Lower lobe of right lung (tissue), 2 donors: ENCODE results near the gene ANKDD1B. TPM values are rescaled to one million over a fixed set of nuclear protein-coding genes. Genes with fewer than 3 reads are reported as not detected.

Experiments
- ATAC-seq, 2 donors: fragments of 200-7000 bp; cut with Tn5 transposase; one replicate each; pipeline ENCODE4 v1.9.1; 2020 to 2022; ENCODE audit warnings: mild to moderate bottlenecking in 2 of 2, moderate library complexity in 2 of 2
- DNase-seq: peaks from one replicate; pipeline ENCODE4 v3.0.0-alpha.2; 2020
- H3K27ac ChIP-seq: fragments of 200-600 bp; one replicate; pipeline ENCODE4 v1.8.0; 2022
- H3K27me3 ChIP-seq: fragments of 200-600 bp; one replicate; pipeline ENCODE4 v1.8.0; 2022; ENCODE audit warnings: low read depth
- H3K36me3 ChIP-seq: fragments of 200-600 bp; one replicate; pipeline ENCODE4 v1.8.0; 2022; ENCODE audit warnings: mild to moderate bottlenecking
- H3K4me1 ChIP-seq: fragments of 200-600 bp; one replicate; pipeline ENCODE4 v1.8.0; 2022
- H3K4me3 ChIP-seq: fragments of 200-600 bp; one replicate; pipeline ENCODE4 v1.8.0; 2022; ENCODE audit warnings: mild to moderate bottlenecking
- H3K9me3 ChIP-seq: fragments of 200-600 bp; one replicate; pipeline ENCODE4 v1.8.0; 2022
- CTCF ChIP-seq: fragments of 200-600 bp; IDR thresholded peaks from one replicate; pipeline ENCODE4 v1.8.0; 2022; ENCODE audit warnings: antibody characterized with exemption, mild to moderate bottlenecking
- intact Hi-C: fragments of 100-400 bp; cut with DNase I; formaldehyde crosslinking; loops from one replicate; pipeline ENCODE4 v1.11.0; 2022
- total RNA-seq: library from RNA; stranded (reverse); fragmentation: NEBNext Ultra II Directional; extraction: Animal tissue kit (Norgen Biotek cat#: 25700); gene quantifications from one replicate; pipeline ENCODE4 v1.2.1, GENCODE V29; 2021
- donor health status: DM: no; HTN: yes; CAD: no; lungs with severe emphysema.

Gene ANKDD1B
- total RNA-seq, 1 donor from 2014 or later, result 4.3 TPM

- H3K27ac ChIP-seq, result no peak overlapping the region
- DNase-seq (no peak), ATAC-seq (no peak)
- intact Hi-C loops, result no loop called here
- no peak overlapping the region for H3K4me3 ChIP-seq
- no peaks in the 10 kb centered on the region for H3K27me3 ChIP-seq
- no peak for TF ChIP-seq CTCF
- no peaks in the 10 kb centered on the region for H3K4me1 ChIP-seq
- no peaks in the 10 kb centered on the region for H3K9me3 ChIP-seq
- H3K36me3 ChIP-seq, result peaks cover 11% of the 10 kb centered on the region
Observed at GRCh38 chr5:75675783-75676182, 64.5 kb downstream of the ANKDD1B start.

DNA sequence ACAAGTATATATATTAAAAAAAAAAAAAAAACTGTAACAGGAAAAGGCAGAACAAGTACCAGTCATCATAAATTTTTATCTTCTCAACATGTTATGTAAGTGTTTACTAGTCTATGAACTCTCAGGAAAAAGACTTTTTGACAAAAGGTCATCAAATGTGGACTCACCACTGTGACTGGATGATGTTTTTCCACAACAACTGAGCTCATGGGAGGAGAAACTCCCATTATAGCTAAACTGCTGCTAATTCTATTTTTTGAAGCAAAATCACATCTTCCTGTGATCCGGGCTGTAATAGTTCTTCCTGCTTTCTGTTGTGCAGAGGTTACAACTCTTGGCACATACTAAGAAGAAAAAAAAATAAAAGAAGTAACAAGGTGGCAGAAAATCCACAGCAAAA is 66.4 kb downstream of the ANKDD1B start:
- no peaks in the 10 kb centered on the region for H3K9me3 ChIP-seq
- H3K27ac ChIP-seq, result no peak overlapping the region
- H3K4me3 ChIP-seq, result no peak overlapping the region
- H3K27me3 ChIP-seq, result no peaks in the 10 kb centered on the region
- H3K4me1 ChIP-seq, result no peaks in the 10 kb centered on the region
- ATAC-seq (no peak), DNase-seq (no peak)
- TF ChIP-seq CTCF, result no peak
- intact Hi-C loops, result no loop called here
- peaks cover 11% of the 10 kb centered on the region for H3K36me3 ChIP-seq

DNA sequence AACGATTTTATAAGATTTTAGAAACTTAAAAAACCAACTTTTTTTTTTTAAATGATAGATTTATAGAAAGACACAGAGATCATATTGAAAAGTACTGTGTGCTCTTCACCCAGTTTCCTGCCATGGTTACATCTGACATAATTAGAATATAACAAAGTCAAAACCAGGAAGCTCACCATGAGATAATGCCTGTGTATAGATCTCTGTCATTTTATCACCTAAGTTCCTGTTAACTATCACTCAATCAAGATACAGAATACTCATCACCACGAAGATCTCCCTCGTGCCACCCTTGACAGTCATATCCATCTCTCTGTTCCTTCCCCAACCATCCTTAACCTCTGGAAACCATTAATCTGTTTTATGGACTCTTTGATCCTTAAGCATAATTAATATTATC is 66.9 kb downstream of the ANKDD1B start:
- DNase-seq (no peak), ATAC-seq (peak in 1 of 2 donors; percentile 34)
- Histone ChIP-seq H3K4me1 (no peaks in the 10 kb centered on the region), H3K9me3 (no peaks in the 10 kb centered on the region), H3K27me3 (no peaks in the 10 kb centered on the region), H3K4me3 (no peak overlapping the region), H3K36me3 (peaks cover 11% of the 10 kb centered on the region), H3K27ac (no peak overlapping the region)
- TF ChIP-seq CTCF, result no peak
- intact Hi-C loops, result no loop called here

DNA sequence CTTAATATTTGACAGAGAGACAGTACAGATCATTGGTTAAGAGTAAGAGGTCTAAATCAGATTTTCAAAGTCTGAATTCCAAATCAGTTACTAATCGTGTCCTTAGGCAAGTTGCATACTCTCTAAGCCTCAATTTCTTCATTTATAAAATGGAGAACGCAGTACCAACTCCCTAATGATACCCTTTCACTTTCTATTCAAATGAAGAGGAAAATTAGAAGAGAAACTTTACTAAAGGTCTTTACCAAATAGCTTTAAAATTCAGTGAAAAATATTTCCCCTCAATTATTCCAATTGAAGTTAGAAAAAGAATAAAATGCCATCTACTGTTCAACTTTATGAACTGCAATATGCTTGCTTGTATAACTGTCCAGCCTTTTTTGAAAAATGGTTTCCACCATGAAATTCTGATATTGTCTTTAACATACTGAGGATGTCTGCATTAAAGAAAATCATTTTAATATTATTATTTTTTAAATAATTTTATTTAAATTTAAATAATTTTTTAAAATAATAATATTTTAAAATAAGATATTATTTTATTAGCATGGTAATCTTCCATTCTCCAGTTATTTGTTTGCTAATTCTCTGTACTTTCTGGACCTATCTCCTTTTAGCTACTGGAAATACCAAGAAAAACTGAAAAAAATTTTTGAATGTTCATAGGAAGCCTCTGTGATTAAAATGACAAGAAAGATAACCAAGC is 70.0 kb downstream of the ANKDD1B start:
- Histone ChIP-seq H3K4me3 (no peak overlapping the region), H3K4me1 (no peaks in the 10 kb centered on the region), H3K27me3 (no peaks in the 10 kb centered on the region), H3K36me3 (peaks cover 15% of the 10 kb centered on the region), H3K9me3 (no peaks in the 10 kb centered on the region), H3K27ac (no peak overlapping the region)
- no peak for DNase-seq
- ATAC-seq, result peak in 1 of 2 donors; percentile 69
- intact Hi-C loops, result no loop called here
- peak; percentile 81 for TF ChIP-seq CTCF

- Histone ChIP-seq H3K27me3 (no peaks in the 10 kb centered on the region), H3K9me3 (no peaks in the 10 kb centered on the region), H3K27ac (no peak overlapping the region), H3K36me3 (peaks cover 53% of the 10 kb centered on the region), H3K4me1 (no peaks in the 10 kb centered on the region), H3K4me3 (no peak overlapping the region)
- intact Hi-C loops, result no loop called here
- no peak for TF ChIP-seq CTCF
- DNase-seq (no peak), ATAC-seq (no peak)
Observed at GRCh38 chr5:75685141-75685540, 73.9 kb downstream of the ANKDD1B start.
